Measurements from ENCODE around the gene ZBTB20.
"Not testable (repeated sequence)": the region's sequence is repeated elsewhere in the genome, so short reads cannot be mapped to it uniquely, and the experiment has no call there.

Gene ZBTB20

GRCh38 chr3:114846779-114847178 is 300.3 kb downstream of the ZBTB20 start:
- ATAC-seq: no peak
- no peak overlapping the region for H3K27ac Mint-ChIP-seq

GRCh38 chr3:114846252-114846651 is 300.8 kb downstream of the ZBTB20 start:
- no peak overlapping the region for H3K4me3 Mint-ChIP-seq
- no peaks in the 10 kb centered on the region for H3K36me3 Mint-ChIP-seq
- ATAC-seq: peak; percentile 24
- H3K4me1 Mint-ChIP-seq: peaks cover 4% of the 10 kb centered on the region
- H3K9me3 Mint-ChIP-seq: no peaks in the 10 kb centered on the region
- H3K27ac Mint-ChIP-seq: no peak overlapping the region
- DNase-seq (ENCODE audit: low spot score in 2 of 2): no peak

More at GRCh38 chr3:114846779-114847178, 300.3 kb downstream of the ZBTB20 start:
- Mint-ChIP-seq H3K36me3 (no peaks in the 10 kb centered on the region), H3K4me1 (no peaks in the 10 kb centered on the region), H3K4me3 (no peak overlapping the region), H3K9me3 (no peaks in the 10 kb centered on the region)
- DNase-seq (ENCODE audit: low spot score in 2 of 2): no peak

GRCh38 chr3:114841515-114841914 is 305.6 kb downstream of the ZBTB20 start:
- DNase-seq (ENCODE audit: low spot score in 2 of 2) (no peak), ATAC-seq (peak; percentile 56)
- no peak overlapping the region for H3K27ac Mint-ChIP-seq
- H3K4me3 Mint-ChIP-seq: no peak overlapping the region
- H3K4me1 Mint-ChIP-seq: peaks cover 18% of the 10 kb centered on the region
- no peaks in the 10 kb centered on the region for H3K9me3 Mint-ChIP-seq
- H3K36me3 Mint-ChIP-seq: no peaks in the 10 kb centered on the region

- no peaks in the 10 kb centered on the region for H3K36me3 Mint-ChIP-seq
- DNase-seq (ENCODE audit: low spot score in 2 of 2): no peak
- no peaks in the 10 kb centered on the region for H3K9me3 Mint-ChIP-seq
- no peak for ATAC-seq
- no peak overlapping the region for H3K27ac Mint-ChIP-seq
- peaks cover 21% of the 10 kb centered on the region for H3K4me1 Mint-ChIP-seq
- H3K4me3 Mint-ChIP-seq: no peak overlapping the region
Measured at GRCh38 chr3:114839476-114839875, 307.6 kb downstream of the ZBTB20 start.

- H3K9me3 Mint-ChIP-seq: no peaks in the 10 kb centered on the region
- no peak overlapping the region for H3K27ac Mint-ChIP-seq
- H3K36me3 Mint-ChIP-seq: no peaks in the 10 kb centered on the region
- peaks cover 21% of the 10 kb centered on the region for H3K4me1 Mint-ChIP-seq
- no peak overlapping the region for H3K4me3 Mint-ChIP-seq
- ATAC-seq: no peak
- DNase-seq (ENCODE audit: low spot score in 2 of 2): no peak
Measured at GRCh38 chr3:114838025-114838424, 309.1 kb downstream of the ZBTB20 start.

GRCh38 chr3:114834175-114834940 is 312.7 kb downstream of the ZBTB20 start:
- H3K9me3 Mint-ChIP-seq: no peaks in the 10 kb centered on the region
- ATAC-seq: no peak
- H3K36me3 Mint-ChIP-seq: no peaks in the 10 kb centered on the region
- DNase-seq (ENCODE audit: low spot score in 2 of 2): no peak
- H3K4me1 Mint-ChIP-seq: peaks cover 14% of the 10 kb centered on the region
- no peak overlapping the region for H3K27ac Mint-ChIP-seq
- no peak overlapping the region for H3K4me3 Mint-ChIP-seq

- H3K9me3 Mint-ChIP-seq: no peaks in the 10 kb centered on the region
- ATAC-seq: no peak
- no peak overlapping the region for H3K4me3 Mint-ChIP-seq
- peaks cover 7% of the 10 kb centered on the region for H3K4me1 Mint-ChIP-seq
- no peaks in the 10 kb centered on the region for H3K36me3 Mint-ChIP-seq
- DNase-seq (ENCODE audit: low spot score in 2 of 2): no peak
- no peak overlapping the region for H3K27ac Mint-ChIP-seq
Measured at GRCh38 chr3:114831861-114832260, 315.2 kb downstream of the ZBTB20 start.

- Mint-ChIP-seq H3K4me1 (no peaks in the 10 kb centered on the region), H3K4me3 (no peak overlapping the region), H3K36me3 (no peaks in the 10 kb centered on the region), H3K9me3 (no peaks in the 10 kb centered on the region), H3K27ac (no peak overlapping the region)
- DNase-seq (ENCODE audit: low spot score in 2 of 2): no peak
- ATAC-seq: no peak
Measured at GRCh38 chr3:114830652-114831051, 316.4 kb downstream of the ZBTB20 start.

- no peaks in the 10 kb centered on the region for H3K9me3 Mint-ChIP-seq
- H3K4me3 Mint-ChIP-seq: no peak overlapping the region
- H3K36me3 Mint-ChIP-seq: no peaks in the 10 kb centered on the region
- no peak for DNase-seq (ENCODE audit: low spot score in 2 of 2)
- no peaks in the 10 kb centered on the region for H3K4me1 Mint-ChIP-seq
- no peak for ATAC-seq
- H3K27ac Mint-ChIP-seq: no peak overlapping the region
Measured at GRCh38 chr3:114829783-114830182, 317.3 kb downstream of the ZBTB20 start.

- no peak overlapping the region for H3K27ac Mint-ChIP-seq
- ATAC-seq (peak; percentile 60), DNase-seq (ENCODE audit: low spot score in 2 of 2) (no peak)
- H3K4me1 Mint-ChIP-seq: no peaks in the 10 kb centered on the region
- no peak overlapping the region for H3K4me3 Mint-ChIP-seq
- H3K9me3 Mint-ChIP-seq: no peaks in the 10 kb centered on the region
- H3K36me3 Mint-ChIP-seq: no peaks in the 10 kb centered on the region
Measured at GRCh38 chr3:114827495-114827894, 319.6 kb downstream of the ZBTB20 start.

- Mint-ChIP-seq H3K36me3 (no peaks in the 10 kb centered on the region), H3K4me3 (no peak overlapping the region)
- DNase-seq (ENCODE audit: low spot score in 2 of 2): no peak
Measured at GRCh38 chr3:114824014-114824413, 323.1 kb downstream of the ZBTB20 start.

GRCh38 chr3:114823061-114823460 is 324.0 kb downstream of the ZBTB20 start:
- Mint-ChIP-seq H3K9me3 (no peaks in the 10 kb centered on the region), H3K36me3 (no peaks in the 10 kb centered on the region), H3K27ac (no peak overlapping the region), H3K4me1 (no peaks in the 10 kb centered on the region), H3K4me3 (no peak overlapping the region)
- ATAC-seq (no peak), DNase-seq (ENCODE audit: low spot score in 2 of 2) (no peak)

More at GRCh38 chr3:114824014-114824413, 323.1 kb downstream of the ZBTB20 start:
- ATAC-seq: no peak
- Mint-ChIP-seq H3K9me3 (no peaks in the 10 kb centered on the region), H3K4me1 (no peaks in the 10 kb centered on the region), H3K27ac (no peak overlapping the region)

- ATAC-seq (no peak), DNase-seq (ENCODE audit: low spot score in 2 of 2) (no peak)
- Mint-ChIP-seq H3K9me3 (no peaks in the 10 kb centered on the region), H3K36me3 (no peaks in the 10 kb centered on the region), H3K27ac (no peak overlapping the region), H3K4me3 (no peak overlapping the region), H3K4me1 (no peaks in the 10 kb centered on the region)
Measured at GRCh38 chr3:114816052-114816451, 331.0 kb downstream of the ZBTB20 start.

- peaks cover 13% of the 10 kb centered on the region for H3K4me1 Mint-ChIP-seq
- H3K9me3 Mint-ChIP-seq; H3K36me3 Mint-ChIP-seq; DNase-seq (ENCODE audit: low spot score in 2 of 2); ATAC-seq; H3K27ac Mint-ChIP-seq; H3K4me3 Mint-ChIP-seq: not testable (repeated sequence)
Measured at GRCh38 chr3:114812541-114813238, 334.4 kb downstream of the ZBTB20 start.

GRCh38 chr3:114809668-114810413 is 337.2 kb downstream of the ZBTB20 start:
- H3K4me3 Mint-ChIP-seq: peak overlapping the region; percentile 35
- DNase-seq (ENCODE audit: low spot score in 2 of 2) (peak; percentile 10 to 66), ATAC-seq (peak; percentile 100)
- H3K9me3 Mint-ChIP-seq: no peaks in the 10 kb centered on the region
- H3K4me1 Mint-ChIP-seq: peaks cover 13% of the 10 kb centered on the region
- H3K27ac Mint-ChIP-seq: no peak overlapping the region
- H3K36me3 Mint-ChIP-seq: no peaks in the 10 kb centered on the region
